Hepatocyte (in vitro differentiated cells): ENCODE results near the gene CEP128. TPM values are rescaled to one million over a fixed set of nuclear protein-coding genes. Genes with fewer than 3 reads are reported as not detected.

ENCODE experiments used
- DNase-seq: peaks from one replicate; pipeline ENCODE4 v3.0.0-alpha.2; 2016; ENCODE audit warnings: low spot score
- H2AFZ ChIP-seq: fragments of 200-600 bp; sonication (generic); 2 replicates; pipeline ENCODE4 v1.6.0; 2016; ENCODE audit warnings: antibody characterized with exemption, mild to moderate bottlenecking
- H3K27ac ChIP-seq: fragments of 200-600 bp; sonication (generic); 2 replicates; pipeline ENCODE4 v1.5.1; 2016; ENCODE audit warnings: mild to moderate bottlenecking
- H3K27me3 ChIP-seq: fragments of 200-600 bp; sonication (generic); 2 replicates; pipeline ENCODE4 v1.6.1; 2016
- H3K36me3 ChIP-seq: fragments of 200-600 bp; sonication (generic); replicated peaks from 2 replicates; pipeline ENCODE4 v1.5.1; 2016; ENCODE audit warnings: low read depth; ENCODE audit not compliant: insufficient read depth
- H3K4me1 ChIP-seq: fragments of 200-600 bp; sonication (generic); 2 replicates; pipeline ENCODE4 v1.5.1; 2016; ENCODE audit warnings: mild to moderate bottlenecking, moderate library complexity; ENCODE audit not compliant: insufficient read depth
- H3K4me2 ChIP-seq: fragments of 200-600 bp; sonication (generic); 2 replicates; pipeline ENCODE4 v1.6.0; 2016
- H3K4me3 ChIP-seq: fragments of 200-600 bp; sonication (generic); 2 replicates; pipeline ENCODE4 v1.5.1; 2016; ENCODE audit warnings: mild to moderate bottlenecking
- H3K79me2 ChIP-seq: fragments of 200-600 bp; sonication (generic); 2 replicates; pipeline ENCODE4 v1.6.0; 2017; ENCODE audit warnings: mild to moderate bottlenecking
- H3K9me2 ChIP-seq: fragments of 200-600 bp; sonication (generic); replicated peaks from 2 replicates; pipeline ENCODE4 v1.6.0; 2017; ENCODE audit warnings: mild to moderate bottlenecking; ENCODE audit not compliant: insufficient read depth
- H3K9me3 ChIP-seq: fragments of 200-600 bp; sonication (generic); 2 replicates; pipeline ENCODE4 v1.5.1; 2016; ENCODE audit warnings: low read depth, mild to moderate bottlenecking
- H4K20me1 ChIP-seq: fragments of 200-600 bp; sonication (generic); 2 replicates; pipeline ENCODE4 v1.6.0; 2016; ENCODE audit warnings: mild to moderate bottlenecking; ENCODE audit not compliant: insufficient read depth, poor library complexity, severe bottlenecking
- CTCF ChIP-seq: fragments of 200-600 bp; sonication (generic); IDR thresholded peaks from 2 replicates; pipeline ENCODE4 v1.5.1; 2016; ENCODE audit warnings: antibody characterized with exemption, mild to moderate bottlenecking; ENCODE audit not compliant: poor library complexity
- EZH2 ChIP-seq: fragments of 200-600 bp; sonication (generic); IDR thresholded peaks from 2 replicates; pipeline ENCODE4 v1.6.1; 2016; ENCODE audit warnings: antibody characterized with exemption, mild to moderate bottlenecking, borderline replicate concordance
- EZH2phosphoT487 ChIP-seq: fragments of 200-600 bp; sonication (generic); IDR thresholded peaks from one replicate; pipeline ENCODE4 v1.6.1; 2018; ENCODE audit warnings: antibody characterized with exemption, mild to moderate bottlenecking, low read depth, moderate library complexity; ENCODE audit not compliant: unreplicated experiment, severe bottlenecking
- WGBS: methylation state at CpG from one replicate; pipeline ENCODE4 v1.1.6; 2016; ENCODE audit warnings: low lambda C conversion rate; ENCODE audit errors: missing lambda C conversion rate; 5-methylcytosine and 5-hydroxymethylcytosine counted together
- polyA plus RNA-seq: library from polyadenylated mRNA; unstranded; fragments of >200 nt; fragmentation: Nextera tagmentation; extraction: Ambion mirVana; gene quantifications from 2 replicates; pipeline ENCODE4 v1.2.1, GENCODE V29; 2016
- total RNA-seq: library from RNA; depleted of rRNA; stranded (reverse); fragments of >200 nt; gene quantifications from 2 replicates; pipeline ENCODE4 v1.2.3, GENCODE V29; 2014

CEP128 gene
- total and polyA plus RNA-seq, 2 experiments from 2014 or later = 1.4 to 3.6 TPM

GRCh38 chr14:80726211-80726610, 215.3 kb downstream of the CEP128 start:
- Histone ChIP-seq H4K20me1 (no peaks in the 10 kb centered on the region), H3K4me1 (no peaks in the 10 kb centered on the region), H3K9me3 (no peaks in the 10 kb centered on the region), H3K4me2 (no peak overlapping the region), H3K27ac (no peak overlapping the region), H2AFZ (no peak overlapping the region), H3K79me2 (no peaks in the 10 kb centered on the region), H3K27me3 (no peaks in the 10 kb centered on the region), H3K36me3 (no peaks in the 10 kb centered on the region), H3K4me3 (no peak overlapping the region), H3K9me2 (no peaks in the 10 kb centered on the region)
- TF ChIP-seq EZH2 = no peak
- no peak for TF ChIP-seq EZH2phosphoT487
- no peak for DNase-seq
- 97% methylated on average over 1 of the region's 1 CpG for WGBS

- Histone ChIP-seq H2AFZ (no peak overlapping the region), H3K4me1 (no peaks in the 10 kb centered on the region), H3K79me2 (no peaks in the 10 kb centered on the region), H3K27me3 (no peaks in the 10 kb centered on the region), H3K9me2 (no peaks in the 10 kb centered on the region), H3K9me3 (no peaks in the 10 kb centered on the region), H3K4me3 (no peak overlapping the region), H4K20me1 (no peaks in the 10 kb centered on the region), H3K27ac (no peak overlapping the region), H3K36me3 (no peaks in the 10 kb centered on the region), H3K4me2 (no peak overlapping the region)
- TF ChIP-seq CTCF = no peak
- TF ChIP-seq EZH2 = no peak
- TF ChIP-seq EZH2phosphoT487 = no peak
- DNase-seq = no peak
- WGBS = 95% methylated on average over 1 of the region's 1 CpG
Observed at GRCh38 chr14:80718940-80719339, 222.6 kb downstream of the CEP128 start.

GRCh38 chr14:80714474-80714873, 227.1 kb downstream of the CEP128 start:
- no peak for DNase-seq
- H2AFZ ChIP-seq = no peak overlapping the region
- H3K27ac ChIP-seq = no peak overlapping the region
- H3K9me3 ChIP-seq = no peaks in the 10 kb centered on the region
- H3K36me3 ChIP-seq = no peaks in the 10 kb centered on the region
- no peak overlapping the region for H3K4me2 ChIP-seq
- no peak for TF ChIP-seq EZH2phosphoT487
- TF ChIP-seq CTCF = no peak
- TF ChIP-seq EZH2 = no peak
- WGBS = 92% methylated on average over 4 of the region's 4 CpGs
- no peaks in the 10 kb centered on the region for H3K9me2 ChIP-seq
- no peaks in the 10 kb centered on the region for H3K79me2 ChIP-seq
- H4K20me1 ChIP-seq = no peaks in the 10 kb centered on the region
- no peak overlapping the region for H3K4me3 ChIP-seq
- H3K4me1 ChIP-seq = no peaks in the 10 kb centered on the region
- H3K27me3 ChIP-seq = no peaks in the 10 kb centered on the region

GRCh38 chr14:80713076-80713850, 228.3 kb downstream of the CEP128 start:
- Histone ChIP-seq H3K4me2 (no peak overlapping the region), H3K36me3 (no peaks in the 10 kb centered on the region), H3K79me2 (no peaks in the 10 kb centered on the region), H3K27ac (no peak overlapping the region), H3K4me3 (no peak overlapping the region), H4K20me1 (no peaks in the 10 kb centered on the region), H3K9me3 (no peaks in the 10 kb centered on the region), H3K9me2 (no peaks in the 10 kb centered on the region), H2AFZ (no peak overlapping the region), H3K4me1 (no peaks in the 10 kb centered on the region), H3K27me3 (no peaks in the 10 kb centered on the region)
- WGBS = 86% methylated on average over 5 of the region's 5 CpGs
- TF ChIP-seq CTCF (no peak), EZH2 (no peak), EZH2phosphoT487 (no peak)
- no peak for DNase-seq
